HCT116 (cell line): Measurements from ENCODE around the gene FBXL7. TPM values are rescaled to one million over a fixed set of nuclear protein-coding genes. Genes with fewer than 3 reads are reported as not detected.

ENCODE experiments used
- ATAC-seq: fragments of 200-7000 bp; cut with Tn5 transposase; 2 replicates; pipeline ENCODE4 v1.9.1; 2020; ENCODE audit warnings: mild to moderate bottlenecking, moderate library complexity
- BruUV-seq: library from RNA; stranded (reverse); fragments of 400-500 nt; replicated peaks from 2 replicates; lab custom pipeline; 2021; lab: Mats Ljungman, UMichigan
- CTCF ChIA-PET: fragments of 300-600 bp; sonication (Branson Sonifier 250); formaldehyde crosslinking; loops from one replicate; lab custom pipeline; 2021; ENCODE audit warnings: antibody characterized with exemption; lab: Charles Lee
- POLR2A ChIA-PET: fragments of 300-600, 350-600 bp; sonication (Branson Sonifier 250); formaldehyde crosslinking; loops from one replicate; lab custom pipeline; 2021; ENCODE audit warnings: antibody characterized with exemption; lab: Charles Lee
- RAD21 ChIA-PET, 2 experiments: fragments of 300-600 bp; sonication (Branson Sonifier 250); formaldehyde crosslinking; loops; one replicate each; lab custom pipeline; 2023; ENCODE audit warnings: low total read pairs in 2 of 2; ENCODE audit not compliant: uncharacterized antibody in 2 of 2, unreplicated experiment in 2 of 2, low non-redundant PET in 1 of 2; lab: Charles Lee
- DNase-seq: peaks from one replicate; pipeline ENCODE4 v3.0.0-alpha.2; 2010; ENCODE audit warnings: low read depth, low spot score
- H2AFZ ChIP-seq: fragments of 200-600 bp; shearing (Covaris generic), sonication (generic); 2 replicates; pipeline ENCODE4 v1.6.1; 2017; ENCODE audit warnings: low read depth, mixed run types, mixed read lengths, antibody characterized with exemption, low read length; ENCODE audit not compliant: poor library complexity, severe bottlenecking
- H3K27ac ChIP-seq: 2 replicates; pipeline ENCODE4 v1.5.1; 2012; ENCODE audit warnings: low read depth, low read length
- H3K27me3 ChIP-seq: fragments of 200-600 bp; sonication (generic); 2 replicates; pipeline ENCODE4 v1.6.1; 2016; ENCODE audit warnings: mixed run types, low read length, mixed read lengths; ENCODE audit not compliant: insufficient read depth
- H3K36me3 ChIP-seq, 2 experiments: fragments of 200-500 bp in 1 of 2; fragments of 200-600 bp in 1 of 2; sonication (Bioruptor generic) in 1 of 2; sonication (generic) in 1 of 2; 2 replicates each; pipeline versions ENCODE4 v1.5.1 to v1.6.1; 2014 to 2016; ENCODE audit warnings: low read length in 2 of 2, inconsistent platforms in 1 of 2, mixed read lengths in 1 of 2, mixed run types in 1 of 2; ENCODE audit not compliant: insufficient read depth in 2 of 2, control insufficient read depth in 1 of 2
- H3K4me1 ChIP-seq, 2 experiments: fragments of 200-600 bp in 1 of 2; sonication (generic) in 1 of 2; 2 replicates each; pipeline versions ENCODE4 v1.5.1 to v1.6.1; 2012 to 2017; ENCODE audit warnings: low read length in 2 of 2, inconsistent platforms in 1 of 2, mild to moderate bottlenecking in 1 of 2, mixed read lengths in 1 of 2, mixed run types in 1 of 2, moderate library complexity in 1 of 2; ENCODE audit not compliant: insufficient read depth in 2 of 2, control insufficient read depth in 1 of 2
- H3K4me2 ChIP-seq: fragments of 200-600 bp; sonication (generic); 2 replicates; pipeline ENCODE4 v1.6.1; 2017; ENCODE audit warnings: mixed run types, low read length, mixed read lengths
- H3K4me3 ChIP-seq, 2 experiments: fragments of 200-600 bp in 1 of 2; sonication (generic) in 1 of 2; replicated peaks in 1 of 2; 2 replicates each; pipeline ENCODE4 v1.5.1; 2011 to 2016; ENCODE audit warnings: low read length in 2 of 2, control low read depth in 1 of 2, low read depth in 1 of 2, mild to moderate bottlenecking in 1 of 2, mixed read lengths in 1 of 2, mixed run types in 1 of 2
- H3K79me2 ChIP-seq: fragments of 200-600 bp; sonication (generic); 2 replicates; pipeline ENCODE4 v1.6.1; 2017; ENCODE audit warnings: mild to moderate bottlenecking, mixed run types, low read length, moderate library complexity, mixed read lengths; ENCODE audit not compliant: insufficient read depth
- H3K9ac ChIP-seq: fragments of 200-600 bp; sonication (generic); 2 replicates; pipeline ENCODE4 v1.6.1; 2016; ENCODE audit warnings: low read length, mixed read lengths
- H3K9me2 ChIP-seq: fragments of 200-600 bp; sonication (generic), shearing (Covaris generic); 2 replicates; pipeline ENCODE4 v1.6.1; 2017; ENCODE audit warnings: mixed run types, mild to moderate bottlenecking, moderate library complexity; ENCODE audit not compliant: insufficient read depth
- H3K9me3 ChIP-seq, 2 experiments: fragments of 200-500 bp in 1 of 2; fragments of 200-600 bp in 1 of 2; sonication (Bioruptor generic) in 1 of 2; sonication (generic) in 1 of 2; 2 replicates each; pipeline ENCODE4 v1.6.1; 2014 to 2017; ENCODE audit warnings: low read length in 2 of 2, mixed read lengths in 2 of 2, inconsistent platforms in 1 of 2, low read depth in 1 of 2, mild to moderate bottlenecking in 1 of 2, mixed run types in 1 of 2, moderate library complexity in 1 of 2; ENCODE audit not compliant: control insufficient read depth in 1 of 2, insufficient read depth in 1 of 2
- H4K20me1 ChIP-seq: fragments of 200-600 bp; sonication (generic), shearing (Covaris generic); 2 replicates; pipeline ENCODE4 v1.6.1; 2017; ENCODE audit warnings: mixed run types, mild to moderate bottlenecking, moderate library complexity; ENCODE audit not compliant: insufficient read depth
- CBX3 ChIP-seq: IDR thresholded peaks from 2 replicates; pipeline ENCODE4 v1.6.1; 2012; ENCODE audit warnings: low read depth
- ELF1 ChIP-seq: IDR thresholded peaks from 2 replicates; pipeline ENCODE4 v1.6.1; 2012; ENCODE audit warnings: low read depth, borderline replicate concordance
- FOSL1 ChIP-seq: IDR thresholded peaks from 2 replicates; pipeline ENCODE4 v1.6.1; 2012; ENCODE audit warnings: low read depth
- JUND ChIP-seq: IDR thresholded peaks from 2 replicates; pipeline ENCODE4 v1.6.1; 2012
- POLR2A ChIP-seq: IDR thresholded peaks from 2 replicates; pipeline ENCODE4 v1.7.0; 2011; ENCODE audit warnings: borderline replicate concordance; ENCODE audit not compliant: insufficient read depth, insufficient read length; ENCODE audit errors: extremely low read depth
- RAD21 ChIP-seq: IDR thresholded peaks from 2 replicates; pipeline ENCODE4 v1.6.1; 2012; ENCODE audit warnings: low read depth, mild to moderate bottlenecking
- SIN3A ChIP-seq: IDR thresholded peaks from 2 replicates; pipeline ENCODE4 v1.6.1; 2012; ENCODE audit warnings: low read depth
- SP1 ChIP-seq: IDR thresholded peaks from 2 replicates; pipeline ENCODE4 v1.6.1; 2012; ENCODE audit warnings: low read depth
- intact Hi-C: fragments of 100-400 bp; cut with micrococcal nuclease; formaldehyde crosslinking; loops from 2 replicates; pipeline ENCODE4 v1.10.0; 2022
- total RNA-seq: library from RNA; stranded (reverse); gene quantifications from one replicate; pipeline ENCODE4 v1.2.1, GENCODE V29; 2021; ENCODE audit not compliant: unreplicated experiment
- TF ChIP-seq, protein P1 (sequence below): IDR thresholded peaks from 2 replicates; pipeline ENCODE4 v1.6.1; 2012; ENCODE audit warnings: low read depth
- TF ChIP-seq, protein P2 (sequence below): IDR thresholded peaks from 2 replicates; pipeline ENCODE4 v1.6.1; 2012
- TF ChIP-seq, protein P3 (sequence below): IDR thresholded peaks from 2 replicates; pipeline ENCODE4 v1.6.1; 2012

FBXL7 gene
- total RNA-seq, 1 experiment from 2014 or later = 0.05 TPM

DNA sequence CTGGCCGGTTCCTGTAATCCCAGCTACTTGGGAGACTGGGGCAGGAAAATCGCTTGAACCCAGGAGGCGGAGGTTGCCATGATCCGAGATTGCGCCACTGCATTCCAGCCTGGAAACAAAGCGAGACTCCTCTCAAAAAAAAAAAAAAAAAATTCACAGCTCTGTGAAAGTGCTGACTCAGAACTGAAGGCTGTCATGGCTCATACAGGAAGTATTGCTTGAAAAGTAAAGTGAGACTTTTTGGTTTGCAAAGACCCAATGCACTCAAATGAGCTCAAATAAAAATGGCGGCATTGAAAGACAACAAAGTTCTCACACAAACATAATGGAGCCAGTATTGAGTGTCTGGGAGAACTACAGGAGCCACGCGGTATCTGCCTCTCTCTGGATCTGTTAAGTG, 202.1 kb downstream of the FBXL7 start (continued):
- TF ChIP-seq, protein P1, sequence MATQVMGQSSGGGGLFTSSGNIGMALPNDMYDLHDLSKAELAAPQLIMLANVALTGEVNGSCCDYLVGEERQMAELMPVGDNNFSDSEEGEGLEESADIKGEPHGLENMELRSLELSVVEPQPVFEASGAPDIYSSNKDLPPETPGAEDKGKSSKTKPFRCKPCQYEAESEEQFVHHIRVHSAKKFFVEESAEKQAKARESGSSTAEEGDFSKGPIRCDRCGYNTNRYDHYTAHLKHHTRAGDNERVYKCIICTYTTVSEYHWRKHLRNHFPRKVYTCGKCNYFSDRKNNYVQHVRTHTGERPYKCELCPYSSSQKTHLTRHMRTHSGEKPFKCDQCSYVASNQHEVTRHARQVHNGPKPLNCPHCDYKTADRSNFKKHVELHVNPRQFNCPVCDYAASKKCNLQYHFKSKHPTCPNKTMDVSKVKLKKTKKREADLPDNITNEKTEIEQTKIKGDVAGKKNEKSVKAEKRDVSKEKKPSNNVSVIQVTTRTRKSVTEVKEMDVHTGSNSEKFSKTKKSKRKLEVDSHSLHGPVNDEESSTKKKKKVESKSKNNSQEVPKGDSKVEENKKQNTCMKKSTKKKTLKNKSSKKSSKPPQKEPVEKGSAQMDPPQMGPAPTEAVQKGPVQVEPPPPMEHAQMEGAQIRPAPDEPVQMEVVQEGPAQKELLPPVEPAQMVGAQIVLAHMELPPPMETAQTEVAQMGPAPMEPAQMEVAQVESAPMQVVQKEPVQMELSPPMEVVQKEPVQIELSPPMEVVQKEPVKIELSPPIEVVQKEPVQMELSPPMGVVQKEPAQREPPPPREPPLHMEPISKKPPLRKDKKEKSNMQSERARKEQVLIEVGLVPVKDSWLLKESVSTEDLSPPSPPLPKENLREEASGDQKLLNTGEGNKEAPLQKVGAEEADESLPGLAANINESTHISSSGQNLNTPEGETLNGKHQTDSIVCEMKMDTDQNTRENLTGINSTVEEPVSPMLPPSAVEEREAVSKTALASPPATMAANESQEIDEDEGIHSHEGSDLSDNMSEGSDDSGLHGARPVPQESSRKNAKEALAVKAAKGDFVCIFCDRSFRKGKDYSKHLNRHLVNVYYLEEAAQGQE = no peak
- TF ChIP-seq, protein P2, sequence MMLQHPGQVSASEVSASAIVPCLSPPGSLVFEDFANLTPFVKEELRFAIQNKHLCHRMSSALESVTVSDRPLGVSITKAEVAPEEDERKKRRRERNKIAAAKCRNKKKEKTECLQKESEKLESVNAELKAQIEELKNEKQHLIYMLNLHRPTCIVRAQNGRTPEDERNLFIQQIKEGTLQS = no peak
- TF ChIP-seq ELF1 (no peak), FOSL1 (no peak), JUND (no peak), POLR2A (no peak), CBX3 (no peak), SP1 (no peak)

DNA sequence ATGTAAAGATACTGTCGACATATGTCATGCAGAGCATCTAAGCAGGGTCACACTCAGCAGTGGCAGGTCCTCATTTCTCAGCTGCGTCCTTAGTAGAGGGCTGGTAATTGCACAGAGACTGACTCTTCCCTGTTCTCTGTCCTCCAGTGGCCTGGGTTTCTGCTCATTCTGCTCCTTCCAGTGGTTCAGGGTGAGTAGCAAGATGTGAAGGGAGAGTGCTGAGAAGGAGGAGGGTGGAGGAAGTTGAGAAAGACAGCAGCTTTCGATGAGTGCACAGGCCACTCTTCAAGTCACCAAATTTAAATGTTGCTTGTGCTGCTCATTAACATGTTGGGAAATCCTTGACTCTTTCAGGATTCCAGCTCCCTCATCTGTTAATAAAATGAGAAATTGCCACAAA, 203.9 kb downstream of the FBXL7 start:
- TF ChIP-seq, protein P1 = no peak
- TF ChIP-seq, protein P3, sequence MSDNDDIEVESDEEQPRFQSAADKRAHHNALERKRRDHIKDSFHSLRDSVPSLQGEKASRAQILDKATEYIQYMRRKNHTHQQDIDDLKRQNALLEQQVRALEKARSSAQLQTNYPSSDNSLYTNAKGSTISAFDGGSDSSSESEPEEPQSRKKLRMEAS = no peak
- TF ChIP-seq SIN3A (no peak), JUND (no peak), RAD21 (no peak), ELF1 (no peak)
- TF ChIP-seq, protein P2 = no peak
- H3K9ac ChIP-seq = no peak overlapping the region
- no peaks in the 10 kb centered on the region for H3K9me2 ChIP-seq
- RAD21 ChIA-PET = no interaction called here
- H3K4me2 ChIP-seq = no peak overlapping the region
- no peak overlapping the region for H3K4me3 ChIP-seq
- no peaks in the 10 kb centered on the region for H4K20me1 ChIP-seq
- no peak overlapping the region for H3K27ac ChIP-seq
- CTCF ChIA-PET = no interaction called here
- H3K27me3 ChIP-seq = no peaks in the 10 kb centered on the region
- intact Hi-C loops = no loop called here
- H3K9me3 ChIP-seq = peaks cover 10 to 15% of the 10 kb centered on the region in 2 experiments; a peak in 2 of 4 replicates
- BruUV-seq = no TSS peak
- DNase-seq (no peak), ATAC-seq (no peak)
- no peaks in the 10 kb centered on the region for H3K4me1 ChIP-seq
- no peak overlapping the region for H2AFZ ChIP-seq
- H3K36me3 ChIP-seq = no peaks in the 10 kb centered on the region
- H3K79me2 ChIP-seq = no peaks in the 10 kb centered on the region
- POLR2A ChIA-PET = no interaction called here
